Fibroblast of skin of right quadriceps (primary cell): ENCODE results near the gene KDR.

Source experiments
- DNase-seq: peaks from one replicate; pipeline ENCODE4 v3.0.0-alpha.2; 2013

KDR gene

DNA sequence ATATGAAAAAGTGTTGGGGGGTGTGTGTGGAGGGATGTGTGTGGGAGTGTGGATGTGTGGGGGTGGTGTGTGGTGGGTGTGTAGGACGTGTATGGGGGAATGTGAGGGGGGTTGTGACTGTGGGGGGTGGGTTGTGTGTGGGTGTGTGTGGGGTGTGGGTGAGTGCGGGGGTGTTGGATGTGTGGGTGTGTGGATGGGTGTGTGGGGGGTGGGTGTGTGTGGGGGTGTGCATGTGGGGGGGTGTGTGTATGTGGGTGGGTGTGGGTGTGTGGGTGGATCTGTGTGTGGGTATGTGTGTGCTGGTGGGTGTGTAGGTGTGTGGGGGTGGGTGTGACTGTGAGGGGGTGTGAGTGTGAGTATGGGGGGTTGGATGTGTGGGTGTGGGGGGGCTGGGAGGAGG lies 47.8 kb downstream of the KDR start:
- DNase-seq: no peak

DNA sequence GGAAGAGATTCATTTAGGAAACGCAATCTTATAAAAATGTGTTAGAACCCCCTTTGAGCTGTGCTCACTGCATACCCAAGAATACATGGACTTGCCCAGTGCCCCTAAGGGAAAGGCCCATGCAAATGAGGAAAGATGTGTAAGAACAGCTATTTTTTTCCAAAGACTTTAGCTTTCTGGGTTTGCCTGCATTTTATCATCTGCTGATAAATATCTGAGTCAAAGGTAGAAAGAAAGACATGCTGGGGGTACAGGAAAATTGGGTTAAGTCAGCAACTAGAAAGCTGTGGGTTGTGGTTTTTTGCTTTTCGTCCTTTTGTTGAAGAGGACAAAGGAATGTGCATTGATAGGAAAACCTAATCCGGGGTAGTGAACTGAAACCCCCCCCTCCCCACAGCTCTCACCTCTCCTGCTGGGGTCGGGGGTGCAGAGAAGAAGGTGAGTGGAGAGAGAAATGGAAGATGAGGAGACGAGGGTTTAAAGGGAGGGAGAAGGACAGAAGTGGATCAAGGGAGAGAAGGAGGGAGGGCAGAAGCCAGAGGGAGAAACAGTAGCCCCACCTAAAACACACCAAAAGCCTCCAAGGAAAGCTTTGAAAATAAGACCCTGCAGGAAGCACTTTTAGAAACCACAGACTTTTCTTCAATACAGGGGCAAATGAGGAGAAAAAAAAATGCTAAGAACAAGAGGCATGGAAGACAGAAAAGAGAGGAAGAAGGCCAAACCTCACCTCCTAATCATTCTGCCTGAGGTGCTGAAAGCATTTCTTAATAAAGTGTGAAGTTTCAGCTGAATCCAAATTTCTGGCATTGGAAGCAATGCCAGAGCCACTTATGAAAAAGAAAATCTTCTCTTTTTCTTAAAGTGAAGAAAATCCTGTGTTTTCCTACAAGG lies 49.3 kb downstream of the KDR start:
- DNase-seq: no peak

DNA sequence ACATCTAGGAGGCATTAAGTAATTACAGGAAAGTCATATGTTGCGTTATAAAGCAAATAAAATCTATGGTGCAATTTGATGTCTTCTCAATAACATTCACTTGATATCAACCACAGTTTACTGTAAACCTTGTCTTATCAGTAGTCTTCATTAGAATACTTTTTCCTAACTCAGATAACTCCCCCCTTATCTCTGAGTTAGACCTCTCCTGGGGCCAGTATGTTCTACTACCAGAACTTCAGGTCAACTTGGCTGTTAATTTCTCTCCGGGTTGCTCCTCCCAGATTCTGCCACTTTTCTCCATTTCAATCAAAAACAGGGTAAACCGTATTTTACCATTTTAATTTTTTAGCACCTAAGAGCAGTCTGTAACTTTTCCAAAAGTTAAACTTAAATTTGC lies 50.0 kb downstream of the KDR start:
- no peak for DNase-seq

DNA sequence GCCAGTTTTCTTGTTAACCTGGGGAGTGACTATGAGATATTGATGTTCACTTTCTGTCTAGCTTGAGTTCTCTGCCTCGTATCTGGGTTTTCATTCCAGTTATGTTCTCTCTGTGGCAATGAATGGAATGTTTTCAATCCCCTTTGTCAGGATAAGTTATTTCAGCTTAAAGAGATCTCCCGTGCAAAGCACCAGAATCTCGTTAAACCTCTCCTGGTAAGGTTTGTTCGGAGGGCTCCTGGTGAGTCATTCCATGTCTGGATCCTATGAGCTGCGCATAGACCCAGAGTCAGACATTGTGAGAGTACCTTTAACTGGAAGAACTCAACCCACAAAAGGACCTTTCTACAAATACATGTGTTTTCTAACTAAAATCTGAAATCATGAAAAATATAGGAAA lies 51.0 kb downstream of the KDR start:
- peak; percentile 42 for DNase-seq

DNA sequence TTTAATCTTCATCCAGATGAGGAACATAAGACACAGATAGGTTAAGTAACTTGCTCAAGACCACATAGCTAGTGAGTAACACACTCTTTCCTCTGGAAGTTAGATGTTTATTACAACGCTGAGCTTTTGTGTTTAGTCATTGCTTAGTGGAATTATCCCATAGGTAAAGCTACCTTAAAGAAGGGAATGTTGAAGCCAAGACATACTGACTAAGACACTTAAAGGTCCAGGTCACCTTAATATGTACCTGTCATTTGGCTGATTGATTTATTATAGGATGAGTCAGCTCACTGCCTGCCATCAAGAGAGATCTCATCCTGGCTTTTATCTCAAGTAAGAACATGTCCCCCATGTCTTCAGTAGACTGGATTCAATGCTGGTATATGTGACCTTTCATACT lies 53.4 kb downstream of the KDR start:
- DNase-seq: no peak

DNA sequence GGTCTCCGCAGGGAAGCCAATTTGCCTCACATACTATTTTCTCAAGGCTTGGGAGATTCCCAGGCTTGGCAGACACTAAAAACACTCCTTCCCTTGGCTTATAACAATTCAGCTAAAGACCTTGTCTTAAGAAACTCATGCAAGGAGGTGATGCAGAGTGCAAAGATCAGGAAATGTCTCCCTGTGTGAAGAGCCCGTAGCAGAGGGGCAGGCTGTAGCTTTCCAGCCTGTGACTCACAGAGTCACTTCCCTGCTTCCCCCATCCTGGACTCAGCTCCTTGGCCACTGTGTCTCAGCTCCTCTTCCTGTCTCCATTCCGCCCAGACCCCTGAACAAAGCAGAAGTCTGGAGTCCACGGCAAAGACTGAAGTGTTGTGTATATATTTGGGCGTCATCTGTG lies 56.1 kb downstream of the KDR start:
- DNase-seq: peak; percentile 8

DNA sequence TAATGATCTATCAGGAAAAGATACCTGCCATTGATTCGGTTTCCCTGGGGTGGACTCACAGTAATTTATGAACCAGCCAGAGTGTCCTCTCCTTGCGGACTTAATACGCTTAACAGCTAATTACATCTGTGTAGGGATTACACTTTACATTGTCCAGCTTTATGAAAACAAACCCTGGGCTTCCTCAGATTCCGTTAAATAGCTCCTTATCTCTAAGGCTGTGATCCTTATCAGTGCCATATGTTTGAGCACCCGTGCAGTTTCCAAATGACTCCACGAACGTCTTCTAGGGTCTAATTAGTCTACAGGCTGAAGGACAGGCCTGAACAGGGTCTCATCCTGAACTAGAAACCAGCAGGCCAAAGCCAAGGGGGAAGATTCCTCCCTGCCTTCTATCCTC lies 56.9 kb downstream of the KDR start:
- DNase-seq: no peak

DNA sequence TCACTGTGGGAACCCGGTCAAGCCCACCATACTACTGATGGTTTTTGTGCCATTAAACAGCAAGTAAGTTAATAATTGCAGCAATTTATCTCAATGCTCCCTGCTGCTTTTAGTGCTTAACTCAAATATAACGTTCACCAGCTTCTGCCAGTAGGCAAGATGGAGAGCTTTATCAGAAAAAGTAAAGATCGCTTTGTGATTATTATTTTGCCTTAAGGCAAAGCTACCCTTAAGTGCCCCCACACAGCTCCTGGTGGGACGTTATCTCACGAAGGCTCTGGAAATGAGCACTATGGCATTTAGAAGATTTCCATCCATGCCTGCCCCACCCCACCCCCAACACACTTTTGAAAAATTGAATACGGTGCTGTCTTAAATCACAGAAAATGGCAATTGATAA lies 59.4 kb downstream of the KDR start:
- no peak for DNase-seq

DNA sequence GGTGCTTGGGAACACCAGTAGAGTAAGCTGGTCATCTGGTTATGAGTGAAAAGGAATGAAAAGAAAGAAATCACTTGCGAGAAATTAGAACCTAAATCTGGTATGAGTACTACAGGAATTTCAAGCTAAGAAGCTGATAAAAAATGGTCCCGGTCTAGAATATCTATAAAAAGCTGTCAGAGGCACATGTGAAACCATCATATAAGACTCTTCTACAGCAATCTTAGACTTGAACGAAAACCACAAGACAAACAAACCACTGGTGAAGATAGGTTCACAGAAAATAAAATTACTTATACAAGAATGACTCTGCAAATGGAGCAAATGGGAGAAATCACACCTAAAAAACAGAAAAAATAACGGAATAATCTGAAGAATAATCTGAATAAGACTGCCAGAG lies 69.9 kb downstream of the KDR start:
- DNase-seq: no peak

DNA sequence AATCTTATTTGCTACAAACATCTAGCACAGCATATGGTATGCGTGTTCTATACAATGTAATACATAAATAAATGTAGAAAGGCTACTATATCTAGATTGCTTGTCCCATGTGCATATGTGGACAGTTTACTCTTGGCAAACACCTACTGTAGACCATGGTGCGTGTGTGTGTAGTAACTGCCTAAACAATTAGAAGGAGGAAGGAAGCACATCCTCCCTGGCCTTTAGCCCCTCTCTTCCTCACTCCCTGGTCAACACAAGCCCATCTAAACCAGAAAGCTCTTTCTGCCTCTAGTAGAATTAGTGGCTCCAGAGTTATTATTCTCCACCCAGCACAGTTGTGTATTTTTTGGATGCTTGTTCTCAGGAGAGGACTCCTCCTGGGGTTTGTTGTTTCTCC lies 73.9 kb downstream of the KDR start:
- DNase-seq: no peak

DNA sequence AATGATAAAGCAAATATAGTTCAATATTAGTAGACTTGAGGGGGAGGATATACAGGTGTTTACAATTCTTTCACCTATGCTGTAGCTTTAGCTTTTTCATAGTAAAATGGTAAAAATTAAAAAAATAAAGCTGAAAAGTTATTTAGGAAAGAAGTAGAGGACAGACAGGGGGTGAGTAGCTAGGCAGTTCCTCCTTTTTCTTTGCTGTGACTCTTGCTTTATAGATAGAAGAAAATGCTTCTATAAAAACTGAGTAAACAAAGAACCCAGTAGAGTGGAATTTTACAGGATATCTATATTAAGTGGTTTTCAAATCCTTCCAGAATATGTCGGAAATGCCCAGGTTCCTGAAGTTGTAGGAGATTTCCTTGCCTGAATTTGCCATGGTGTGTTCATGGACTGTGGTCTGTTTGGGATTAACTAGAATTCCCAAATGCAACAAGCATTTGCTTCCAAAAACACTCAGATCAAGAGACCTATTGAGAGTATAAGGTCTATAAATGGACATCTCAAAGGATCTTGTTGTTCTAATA lies 74.9 kb downstream of the KDR start:
- DNase-seq: no peak

DNA sequence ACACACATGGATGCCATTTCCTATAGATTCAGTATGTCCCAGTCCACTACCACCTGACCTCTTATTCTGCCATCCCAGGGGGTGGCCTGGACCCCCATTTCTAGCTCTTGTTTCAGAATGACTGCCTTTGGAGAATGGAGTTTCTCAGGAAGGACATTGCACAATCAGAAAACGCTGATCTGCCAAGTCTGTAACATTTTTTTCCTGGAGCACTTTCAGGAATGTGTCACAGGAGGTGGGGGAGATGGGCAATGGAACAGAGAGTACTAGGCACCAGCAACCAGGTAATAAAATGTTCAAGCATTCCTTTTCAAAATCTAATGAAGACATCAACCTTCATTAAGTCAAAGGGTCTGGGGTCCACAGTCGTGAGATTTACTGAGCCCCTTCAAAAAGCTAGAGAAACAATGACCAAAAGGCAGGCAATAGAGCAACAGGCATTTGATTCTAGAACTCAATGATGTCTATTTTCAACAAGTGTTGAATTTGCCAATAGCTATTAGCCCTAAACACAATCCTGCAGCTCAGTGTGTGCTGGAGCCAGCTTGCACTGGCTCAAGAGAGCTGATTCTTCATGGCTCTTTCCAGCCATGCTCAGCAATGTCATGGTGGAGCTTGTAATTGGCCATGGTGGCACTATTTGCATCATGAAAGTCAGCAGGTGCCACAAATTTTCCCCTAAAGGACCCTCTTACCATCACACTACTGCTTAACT lies 87.1 kb downstream of the KDR start:
- no peak for DNase-seq

DNA sequence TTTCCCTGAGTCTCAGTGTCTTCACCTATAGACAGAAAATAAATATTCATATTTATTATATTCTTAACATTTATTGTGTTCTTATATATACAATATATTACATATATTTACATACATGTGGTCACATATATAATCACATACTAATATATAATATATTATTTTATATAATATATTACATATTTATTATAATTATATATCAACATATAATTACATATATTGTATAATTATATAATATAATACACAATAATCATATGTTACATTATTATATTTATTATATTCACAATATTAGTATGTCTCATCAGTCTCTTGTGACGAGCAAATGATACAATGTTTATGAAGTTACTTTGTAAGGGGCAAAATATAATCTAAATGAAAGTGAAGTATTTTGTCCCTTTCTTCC lies 87.7 kb downstream of the KDR start:
- no peak for DNase-seq

DNA sequence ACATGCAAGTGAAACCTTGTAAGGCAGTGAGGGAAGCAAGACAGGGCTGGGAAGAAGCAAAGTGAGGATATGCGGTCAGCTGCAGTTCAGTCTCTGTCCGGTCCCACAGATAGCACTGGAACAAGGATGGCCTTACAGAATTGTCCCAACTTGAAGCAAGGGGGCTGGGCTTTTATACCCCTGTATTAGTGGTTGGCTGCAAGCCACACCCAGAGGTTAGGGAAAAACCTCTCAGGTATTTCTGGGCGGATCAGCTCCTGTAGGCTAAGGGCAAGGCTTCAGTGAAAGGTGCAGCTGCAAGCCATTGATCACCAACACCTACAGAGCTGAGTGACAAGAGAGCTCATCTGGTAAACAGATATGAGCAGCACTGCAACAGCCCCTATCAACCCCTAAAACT lies 89.0 kb downstream of the KDR start:
- DNase-seq: no peak

DNA sequence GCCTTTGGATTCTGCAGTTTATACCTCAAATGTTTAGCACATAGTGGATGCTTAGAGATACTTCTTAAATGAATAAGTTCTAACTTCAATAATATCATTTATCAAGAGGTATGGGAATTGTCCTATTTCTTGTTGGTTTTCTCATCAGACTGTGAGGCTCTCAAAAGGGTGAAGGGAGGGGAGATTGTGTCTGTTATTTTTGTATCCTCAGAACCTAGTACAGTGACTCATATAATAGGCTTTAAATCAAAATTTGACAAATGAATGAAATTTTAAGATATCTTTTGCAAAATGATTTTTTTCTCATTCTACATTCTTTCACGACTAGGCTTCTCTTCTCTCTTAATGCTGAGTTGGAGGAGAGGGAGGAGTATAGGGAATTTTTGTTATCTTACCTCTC lies 89.5 kb downstream of the KDR start:
- no peak for DNase-seq

DNA sequence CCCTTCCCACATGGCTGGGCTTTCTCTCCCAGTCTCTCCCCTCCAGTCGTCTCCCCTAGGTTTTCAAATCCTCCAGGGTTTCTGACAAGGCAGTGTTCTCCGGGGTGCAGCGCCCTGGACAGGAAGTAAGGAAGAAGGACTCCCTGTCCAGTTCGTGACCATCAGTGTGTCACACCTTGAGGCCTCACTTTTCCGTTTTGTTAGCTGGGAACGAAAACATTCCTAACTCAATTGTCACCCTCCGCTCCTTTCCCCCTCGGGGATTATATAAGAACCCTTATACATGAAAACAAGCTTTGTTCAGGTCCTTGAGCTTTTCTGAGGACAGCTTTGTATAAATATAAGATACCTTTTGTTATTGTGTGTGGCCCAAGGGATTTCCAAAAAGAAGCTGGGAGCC lies 92.1 kb downstream of the KDR start:
- no peak for DNase-seq

DNA sequence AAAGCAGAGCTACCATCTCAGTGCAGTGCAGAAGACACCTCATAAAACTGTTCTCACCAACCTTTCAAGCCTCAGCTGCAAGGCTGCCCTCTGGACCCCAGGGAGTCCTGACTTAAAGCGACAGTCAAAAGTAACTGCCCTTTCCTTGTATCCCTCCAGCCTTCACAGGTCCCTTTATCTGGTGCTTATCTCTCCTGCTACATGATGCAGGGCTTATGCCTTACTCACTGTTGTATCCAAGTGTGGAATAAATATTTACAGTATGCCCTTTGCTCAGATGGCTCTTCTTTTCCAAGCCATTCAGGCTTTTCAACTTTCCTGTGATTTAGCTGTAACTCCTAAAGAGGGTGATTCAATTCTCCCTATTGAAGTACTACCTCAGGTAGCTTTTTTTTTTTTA lies 92.6 kb downstream of the KDR start:
- no peak for DNase-seq

DNA sequence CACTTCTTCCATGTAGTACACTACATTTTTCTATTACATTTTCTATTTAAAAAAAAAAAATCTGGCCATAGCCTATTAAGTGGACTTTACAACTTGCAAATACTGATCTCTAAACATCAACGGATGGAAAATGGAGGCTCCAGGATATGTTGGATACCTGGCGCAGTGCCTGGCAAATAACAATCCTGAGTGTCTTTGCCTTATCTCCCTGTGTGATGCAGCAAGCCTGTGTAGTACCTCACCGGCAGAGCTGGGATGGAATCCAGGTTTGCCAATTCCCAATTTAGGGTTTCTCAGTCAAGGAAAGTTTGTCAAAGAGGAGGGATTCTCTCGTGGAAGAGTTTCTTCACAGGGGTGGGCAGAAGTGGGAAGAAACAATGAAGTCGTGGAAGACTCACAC lies 93.2 kb downstream of the KDR start:
- no peak for DNase-seq

DNA sequence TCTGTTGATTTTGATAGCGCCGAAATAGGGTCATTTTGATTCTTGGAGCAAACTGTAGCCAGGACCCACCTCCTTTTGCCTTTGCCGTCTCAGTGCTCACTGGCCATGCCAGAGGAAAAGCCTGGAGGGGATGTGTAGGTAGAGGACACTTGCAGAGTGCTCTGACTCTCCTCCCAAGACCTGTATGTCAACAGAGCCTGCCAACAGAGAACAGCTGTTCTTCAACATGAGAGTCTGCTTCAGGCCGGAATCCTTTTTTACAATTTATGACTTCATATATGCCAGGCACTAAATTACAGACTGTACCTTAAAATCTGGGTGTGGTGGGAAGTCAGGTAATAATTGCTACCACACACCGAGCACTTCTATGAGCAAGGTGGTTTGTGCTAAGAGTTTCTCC lies 94.2 kb downstream of the KDR start:
- no peak for DNase-seq

DNA sequence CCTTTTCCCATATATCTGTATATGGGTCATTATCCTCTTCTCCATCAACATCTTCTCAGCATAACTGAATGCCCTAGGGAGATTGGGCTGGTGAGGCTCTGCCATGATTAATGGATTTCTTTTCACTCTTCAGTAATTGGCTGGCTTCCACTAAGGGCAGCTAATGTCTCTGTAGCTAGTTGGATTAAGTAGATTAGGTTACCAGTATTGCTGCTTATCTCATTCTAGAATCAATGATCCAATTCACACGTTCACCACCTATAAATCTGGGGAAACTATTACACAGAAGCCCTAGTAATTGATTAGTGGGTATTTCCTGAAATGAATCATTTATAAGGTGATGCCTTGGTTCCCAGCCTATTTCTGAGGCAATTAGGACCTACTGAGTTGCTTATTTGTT lies 94.8 kb downstream of the KDR start:
- peak; percentile 2 for DNase-seq

DNA sequence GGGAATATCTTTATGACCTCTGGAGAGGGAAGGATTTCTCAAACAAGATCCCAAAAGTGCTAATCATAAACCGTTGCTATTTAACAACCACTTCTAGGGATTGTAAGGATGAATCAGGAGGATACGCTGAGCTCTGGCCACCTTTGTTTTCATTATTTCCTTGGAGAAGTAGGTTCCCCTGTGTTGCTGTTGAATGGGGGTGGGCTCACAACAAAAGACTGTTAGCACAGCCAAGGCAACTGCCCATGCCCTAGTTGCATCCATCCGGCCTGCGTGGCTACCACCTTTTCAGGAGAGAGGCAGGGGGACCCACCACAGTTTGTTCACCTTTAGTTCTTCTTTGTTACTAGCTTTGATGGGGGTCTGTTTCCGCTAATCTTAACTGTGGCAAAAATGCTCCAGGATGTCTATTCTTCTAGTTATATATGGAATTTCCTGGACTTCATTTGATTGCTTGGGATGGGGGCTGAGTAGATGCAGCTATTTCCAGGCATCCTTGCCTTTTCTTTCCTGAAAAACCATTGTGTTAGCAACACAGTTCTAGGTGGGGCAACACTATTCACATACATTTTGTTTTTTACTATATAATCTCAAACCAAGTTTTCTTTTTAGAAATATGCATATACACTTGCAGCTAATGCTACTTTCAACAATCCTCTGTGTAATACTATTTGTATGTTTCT lies 95.4 kb downstream of the KDR start:
- DNase-seq: no peak

DNA sequence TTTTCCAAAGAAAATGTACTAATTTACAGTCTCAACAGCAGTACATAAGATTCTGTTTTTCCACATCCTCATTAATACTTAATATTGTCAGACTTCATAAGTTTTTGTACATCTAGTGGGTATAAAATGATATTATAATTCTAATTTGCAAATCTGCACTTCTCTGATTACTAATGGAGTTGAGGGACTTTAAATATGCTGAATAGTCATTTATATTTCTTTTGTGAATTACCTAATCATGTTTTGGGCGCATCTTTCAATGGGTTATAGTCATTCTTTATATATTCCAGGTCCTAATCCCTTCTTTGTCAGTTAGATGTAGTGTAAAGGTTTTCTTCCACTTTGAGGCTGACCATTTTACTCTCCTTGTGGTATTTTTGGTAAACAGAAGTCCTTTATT lies 96.1 kb downstream of the KDR start:
- no peak for DNase-seq
